Ascending aorta (tissue), 2 donors: ENCODE measurements around the gene CIITA. TPM values are rescaled to one million over a fixed set of nuclear protein-coding genes. Genes with fewer than 3 reads are reported as not detected.

ENCODE experiments used
- DNase-seq, 2 donors: peaks; one replicate each; pipeline ENCODE4 v3.0.0-alpha.2; 2019; ENCODE audit warnings: low spot score in 2 of 2
- H3K27ac ChIP-seq, 2 donors: fragments of 200-600 bp; sonication (generic); one replicate each; pipeline ENCODE4 v1.5.1; 2016 to 2017; ENCODE audit warnings: mild to moderate bottlenecking in 1 of 2
- H3K27me3 ChIP-seq: fragments of 200-600 bp; sonication (generic); one replicate; pipeline ENCODE4 v1.5.1; 2017
- H3K36me3 ChIP-seq, 2 donors: fragments of 200-600 bp; sonication (generic); one replicate each; pipeline ENCODE4 v1.5.1; 2016
- H3K4me1 ChIP-seq, 2 donors: fragments of 200-600 bp; sonication (generic); one replicate each; pipeline ENCODE4 v1.5.1; 2016 to 2017; ENCODE audit warnings: mild to moderate bottlenecking in 1 of 2
- H3K4me3 ChIP-seq, 2 donors: fragments of 200-600 bp; sonication (generic); one replicate each; pipeline ENCODE4 v1.5.1; 2016 to 2017; ENCODE audit warnings: mild to moderate bottlenecking in 1 of 2
- H3K9me3 ChIP-seq, 2 donors: fragments of 200-600 bp; sonication (generic); one replicate each; pipeline ENCODE4 v1.5.1; 2016
- CTCF ChIP-seq, 3 experiments: fragments of 200-600 bp in 2 of 3; fragments of 450-650 bp in 1 of 3; sonication (generic) in 2 of 3; IDR thresholded peaks; one replicate each; pipeline ENCODE4 v1.5.1; 2016 to 2019; ENCODE audit warnings: antibody characterized with exemption in 3 of 3, mild to moderate bottlenecking in 1 of 3, moderate library complexity in 1 of 3
- intact Hi-C: fragments of 100-400 bp; cut with DNase I; formaldehyde crosslinking; loops from one replicate; pipeline ENCODE4 v1.15.1; 2023
- total RNA-seq: library from RNA; depleted of rRNA; stranded (reverse); fragments of >200 nt; gene quantifications from one replicate; pipeline ENCODE4 v1.1.0, GENCODE V29; 2016

Gene CIITA
- total RNA-seq, 1 donor from 2014 or later: 19.4 TPM

- intact Hi-C loops: no loop called here
- H3K36me3 ChIP-seq: no peaks in the 10 kb centered on the region
Measured at GRCh38 chr16:10831894-10832886, 44.8 kb upstream of the CIITA start.

DNA sequence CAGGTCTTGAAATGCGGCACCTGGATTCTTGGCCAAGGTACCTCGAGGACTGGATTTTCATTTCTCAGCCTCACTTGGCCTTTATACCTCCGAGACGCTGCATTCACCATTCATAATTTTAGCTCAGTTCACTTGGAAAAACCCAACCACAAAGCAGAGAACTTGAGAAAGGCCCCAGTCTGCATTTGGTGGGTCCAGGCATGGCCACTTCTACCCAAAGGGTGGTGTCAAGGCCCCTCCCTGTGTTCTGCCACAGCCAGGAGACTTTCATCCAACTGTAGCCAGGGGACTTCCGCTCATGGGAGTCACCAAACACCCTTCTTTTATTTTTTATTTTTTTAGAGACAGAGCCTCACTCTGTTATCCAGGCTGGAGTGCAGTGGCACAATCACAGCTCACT lies 43.7 kb upstream of the CIITA start:
- intact Hi-C loops: no loop called here
- Histone ChIP-seq H3K27ac (no peak overlapping the region), H3K36me3 (no peaks in the 10 kb centered on the region), H3K4me3 (no peak overlapping the region), H3K27me3 (no peaks in the 10 kb centered on the region), H3K9me3 (no peaks in the 10 kb centered on the region), H3K4me1 (peaks cover 0 to 9% of the 10 kb centered on the region in 2 donors)
- DNase-seq: no peak
- no peak for TF ChIP-seq CTCF (IDR thresholded peaks at IDR 0.05)

More at GRCh38 chr16:10831894-10832886, 44.8 kb upstream of the CIITA start:
- Histone ChIP-seq H3K9me3 (no peaks in the 10 kb centered on the region), H3K4me3 (no peak overlapping the region), H3K27ac (no peak overlapping the region), H3K27me3 (no peaks in the 10 kb centered on the region), H3K4me1 (peaks cover 7 to 18% of the 10 kb centered on the region in 2 donors)
- TF ChIP-seq CTCF (IDR thresholded peaks at IDR 0.05): no peak
- DNase-seq: no peak

GRCh38 chr16:10834130-10834529 lies 42.9 kb upstream of the CIITA start:
- Histone ChIP-seq H3K27me3 (no peaks in the 10 kb centered on the region), H3K27ac (no peak overlapping the region), H3K4me1 (peaks cover 0 to 3% of the 10 kb centered on the region in 2 donors), H3K36me3 (no peaks in the 10 kb centered on the region), H3K9me3 (no peaks in the 10 kb centered on the region), H3K4me3 (no peak overlapping the region)
- DNase-seq: no peak
- intact Hi-C loops: no loop called here
- TF ChIP-seq CTCF (IDR thresholded peaks at IDR 0.05): no peak

DNA sequence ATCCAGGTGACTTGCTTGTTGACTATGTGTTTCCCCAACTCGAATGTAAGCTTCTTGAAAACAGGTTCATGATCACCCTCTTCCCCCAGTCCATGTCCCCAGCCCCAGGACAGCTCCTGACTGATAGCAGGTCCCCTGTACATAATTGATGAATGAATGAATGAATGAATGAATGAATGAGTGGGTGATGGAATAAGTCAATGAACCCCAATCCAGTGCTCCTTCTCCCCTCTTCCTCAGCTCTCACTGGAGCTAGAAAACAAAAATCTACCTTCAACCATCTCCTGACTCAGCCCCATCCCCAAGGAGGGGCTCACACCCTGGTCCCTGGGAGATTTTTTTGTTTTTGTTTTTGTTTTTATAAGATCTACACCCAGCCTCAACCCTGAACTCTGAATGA lies 42.2 kb upstream of the CIITA start:
- no peak for DNase-seq
- intact Hi-C loops: no loop called here
- no peaks in the 10 kb centered on the region for H3K4me1 ChIP-seq

GRCh38 chr16:10835281-10835931 lies 41.6 kb upstream of the CIITA start:
- Histone ChIP-seq H3K27ac (no peak overlapping the region), H3K4me1 (no peaks in the 10 kb centered on the region), H3K9me3 (no peaks in the 10 kb centered on the region), H3K27me3 (no peaks in the 10 kb centered on the region), H3K36me3 (no peaks in the 10 kb centered on the region), H3K4me3 (no peak overlapping the region)
- DNase-seq: no peak
- TF ChIP-seq CTCF (IDR thresholded peaks at IDR 0.05): no peak
- intact Hi-C loops: no loop called here

More for the DNA sequence above, 42.2 kb upstream of the CIITA start:
- no peaks in the 10 kb centered on the region for H3K27me3 ChIP-seq
- H3K4me3 ChIP-seq: no peak overlapping the region
- H3K9me3 ChIP-seq: no peaks in the 10 kb centered on the region
- H3K27ac ChIP-seq: no peak overlapping the region
- no peaks in the 10 kb centered on the region for H3K36me3 ChIP-seq
- TF ChIP-seq CTCF (IDR thresholded peaks at IDR 0.05): no peak
